Liver (tissue), 3 donors: ENCODE data around the gene ASXL2.

ENCODE experiments used
- ATF3 ChIP-seq: IDR thresholded peaks from 2 replicates; pipeline ENCODE4 v1.6.1; 2016; ENCODE audit warnings: antibody characterized with exemption
- CTCF ChIP-seq: fragments of 150-350 bp; IDR thresholded peaks from 2 replicates; pipeline ENCODE4 v1.5.1; 2017; ENCODE audit warnings: improper control_type of control experiment, low read depth, low read length; ENCODE audit not compliant: missing input control
- EGR1 ChIP-seq, 2 donors: IDR thresholded peaks; 2 replicates each; pipeline ENCODE4 v1.6.1; 2016 to 2018; ENCODE audit warnings: antibody characterized with exemption in 2 of 2, low read depth in 2 of 2
- FOXA1 ChIP-seq: IDR thresholded peaks from 2 replicates; pipeline ENCODE4 v1.6.1; 2016; ENCODE audit warnings: antibody characterized with exemption
- GABPA ChIP-seq, 2 donors: IDR thresholded peaks in 1 of 2; conservative IDR thresholded peaks in 1 of 2; 2 replicates each; pipeline ENCODE4 v1.6.1; 2016; ENCODE audit warnings: antibody characterized with exemption in 2 of 2, mild to moderate bottlenecking in 1 of 2, moderate library complexity in 1 of 2
- JUND ChIP-seq, 2 donors: IDR thresholded peaks; 2 replicates each; pipeline ENCODE4 v1.6.1; 2016; ENCODE audit warnings: antibody characterized with exemption in 2 of 2
- MAX ChIP-seq: IDR thresholded peaks from 2 replicates; pipeline ENCODE4 v1.6.1; 2016; ENCODE audit warnings: antibody characterized with exemption
- RAD21 ChIP-seq, 2 donors: IDR thresholded peaks; 2 replicates each; pipeline ENCODE4 v1.6.1; 2016; ENCODE audit warnings: antibody characterized with exemption in 2 of 2, mild to moderate bottlenecking in 2 of 2
- REST ChIP-seq: IDR thresholded peaks from 2 replicates; pipeline ENCODE4 v1.6.1; 2016; ENCODE audit warnings: antibody characterized with exemption, mild to moderate bottlenecking
- RXRA ChIP-seq, 2 donors: IDR thresholded peaks; 2 replicates each; pipeline ENCODE4 v1.6.1; 2017 to 2018; ENCODE audit warnings: antibody characterized with exemption in 2 of 2, mild to moderate bottlenecking in 1 of 2
- TAF1 ChIP-seq: conservative IDR thresholded peaks from 2 replicates; pipeline ENCODE4 v1.6.1; 2016; ENCODE audit warnings: antibody characterized with exemption, mild to moderate bottlenecking
- YY1 ChIP-seq: IDR thresholded peaks from 2 replicates; pipeline ENCODE4 v1.6.1; 2016; ENCODE audit warnings: antibody characterized with exemption, mild to moderate bottlenecking
- ZBTB33 ChIP-seq: IDR thresholded peaks from 2 replicates; pipeline ENCODE4 v1.6.1; 2016; ENCODE audit warnings: antibody characterized with exemption
- donor health status: healthy.
- donor health status: healthy.

GRCh38 chr2:25842155-25842554 is 36.1 kb downstream of the ASXL2 start:
- TF ChIP-seq CTCF = no peak
- TF ChIP-seq RAD21 (IDR thresholded peaks at IDR 0.05) = no peak
- TF ChIP-seq REST = no peak
- no peak for TF ChIP-seq FOXA1
- no peak for TF ChIP-seq ATF3
- no peak for TF ChIP-seq MAX
- TF ChIP-seq TAF1 = no peak
- TF ChIP-seq EGR1 (IDR thresholded peaks at IDR 0.05; ENCODE audit: low read depth in 2 of 2) = no peak
- TF ChIP-seq GABPA (IDR thresholded peaks at IDR 0.05 in 1 of 2, conservative IDR thresholded peaks at IDR 0.05 in 1 of 2) = no peak
- no peak for TF ChIP-seq YY1
- no peak for TF ChIP-seq RXRA (IDR thresholded peaks at IDR 0.05)
- TF ChIP-seq JUND (IDR thresholded peaks at IDR 0.05) = no peak
- TF ChIP-seq ZBTB33 = no peak
